ENCODE results near the gene ECE1.

ECE1 gene

GRCh38 chr1:21318714-21319159, 28.5 kb upstream of the ECE1 start:
- DNase-seq (ENCODE audit: extremely low read depth, low read depth): no peak
- TF ChIP-seq, protein P1, sequence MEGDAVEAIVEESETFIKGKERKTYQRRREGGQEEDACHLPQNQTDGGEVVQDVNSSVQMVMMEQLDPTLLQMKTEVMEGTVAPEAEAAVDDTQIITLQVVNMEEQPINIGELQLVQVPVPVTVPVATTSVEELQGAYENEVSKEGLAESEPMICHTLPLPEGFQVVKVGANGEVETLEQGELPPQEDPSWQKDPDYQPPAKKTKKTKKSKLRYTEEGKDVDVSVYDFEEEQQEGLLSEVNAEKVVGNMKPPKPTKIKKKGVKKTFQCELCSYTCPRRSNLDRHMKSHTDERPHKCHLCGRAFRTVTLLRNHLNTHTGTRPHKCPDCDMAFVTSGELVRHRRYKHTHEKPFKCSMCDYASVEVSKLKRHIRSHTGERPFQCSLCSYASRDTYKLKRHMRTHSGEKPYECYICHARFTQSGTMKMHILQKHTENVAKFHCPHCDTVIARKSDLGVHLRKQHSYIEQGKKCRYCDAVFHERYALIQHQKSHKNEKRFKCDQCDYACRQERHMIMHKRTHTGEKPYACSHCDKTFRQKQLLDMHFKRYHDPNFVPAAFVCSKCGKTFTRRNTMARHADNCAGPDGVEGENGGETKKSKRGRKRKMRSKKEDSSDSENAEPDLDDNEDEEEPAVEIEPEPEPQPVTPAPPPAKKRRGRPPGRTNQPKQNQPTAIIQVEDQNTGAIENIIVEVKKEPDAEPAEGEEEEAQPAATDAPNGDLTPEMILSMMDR (IDR thresholded peaks at IDR 0.05; ENCODE audit: low read depth, low read length, missing control alignments): no peak
- H3K4me3 ChIP-seq (replicated peaks; ENCODE audit: low read depth, low read length): no peak overlapping the region

- H3K4me3 ChIP-seq (replicated peaks; ENCODE audit: low read depth, low read length): no peak overlapping the region
- DNase-seq (ENCODE audit: extremely low read depth, low read depth): no peak
- TF ChIP-seq, protein P1 (IDR thresholded peaks at IDR 0.05; ENCODE audit: low read depth, low read length, missing control alignments): no peak
These were observed 27.9 kb upstream of the ECE1 start for GRCh38 chr1:21318057-21318713.

- no peak for DNase-seq (ENCODE audit: extremely low read depth, low read depth)
- TF ChIP-seq, protein P1 (IDR thresholded peaks at IDR 0.05; ENCODE audit: low read depth, low read length, missing control alignments): no peak
- H3K4me3 ChIP-seq (replicated peaks; ENCODE audit: low read depth, low read length): no peak overlapping the region
These were observed 27.4 kb upstream of the ECE1 start for GRCh38 chr1:21317690-21318043.

GRCh38 chr1:21317035-21317689, 26.9 kb upstream of the ECE1 start:
- no peak for DNase-seq (ENCODE audit: extremely low read depth, low read depth)
- TF ChIP-seq, protein P1 (IDR thresholded peaks at IDR 0.05; ENCODE audit: low read depth, low read length, missing control alignments): no peak
- no peak overlapping the region for H3K4me3 ChIP-seq (replicated peaks; ENCODE audit: low read depth, low read length)

DNA sequence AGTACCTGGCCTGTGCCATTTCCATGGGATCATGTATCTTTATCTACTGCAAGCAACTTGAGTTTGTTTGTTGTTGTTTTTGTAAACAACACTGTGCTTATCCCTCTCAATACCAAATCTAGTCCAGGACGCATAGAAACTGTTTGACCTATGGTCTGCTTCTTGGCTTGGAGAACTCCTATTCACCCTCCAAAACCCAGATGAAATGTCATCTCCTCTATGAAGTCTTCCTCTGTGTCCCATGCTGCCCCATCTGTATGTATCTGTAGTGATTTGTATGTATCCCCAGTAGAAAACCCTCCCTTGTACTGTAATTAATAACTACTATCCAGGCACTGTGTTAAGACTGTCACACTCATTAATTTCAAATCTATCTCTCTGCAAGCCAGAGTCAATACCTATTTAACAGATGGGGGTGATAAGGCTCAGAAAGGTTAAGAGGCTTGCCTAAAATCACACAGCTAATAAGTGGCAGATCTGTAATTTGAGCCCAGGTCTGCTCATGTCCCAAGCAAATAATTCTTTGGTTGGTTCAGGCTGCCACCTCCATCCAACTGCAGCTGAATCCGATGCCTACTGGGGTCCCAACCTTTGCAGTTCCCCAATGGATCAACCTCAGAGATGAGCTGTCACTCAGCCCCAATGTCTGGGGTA, 24.6 kb upstream of the ECE1 start:
- no peak overlapping the region for H3K4me3 ChIP-seq (replicated peaks; ENCODE audit: low read depth, low read length)
- TF ChIP-seq, protein P1 (IDR thresholded peaks at IDR 0.05; ENCODE audit: low read depth, low read length, missing control alignments): no peak
- DNase-seq (ENCODE audit: extremely low read depth, low read depth): no peak

GRCh38 chr1:21313886-21314721, 23.8 kb upstream of the ECE1 start:
- TF ChIP-seq, protein P1 (IDR thresholded peaks at IDR 0.05; ENCODE audit: low read depth, low read length, missing control alignments): no peak
- H3K4me3 ChIP-seq (replicated peaks; ENCODE audit: low read depth, low read length): peak overlapping the region; percentile 15; the same call in 1 of the 2 replicates
- DNase-seq (ENCODE audit: extremely low read depth, low read depth): no peak

All from HFF-Myc (cell line).